NCI-H510A treated with DMSO at 0.1 percent for 48 hours (cell line): ENCODE results near the gene MACROH2A1.

Experiments used
- DNase-seq: peaks from one replicate; lab custom pipeline; 2025; lab: John Stamatoyannopoulos, UW

The MACROH2A1 gene

GRCh38 chr5:135396459-135397055 is 2.5 kb downstream of the MACROH2A1 start:
- DNase-seq = no peak

GRCh38 chr5:135395866-135396265 is 3.2 kb downstream of the MACROH2A1 start:
- DNase-seq = no peak

GRCh38 chr5:135395451-135395850 is 3.6 kb downstream of the MACROH2A1 start:
- DNase-seq = no peak

- DNase-seq = no peak
Measured at GRCh38 chr5:135394095-135394494, 4.9 kb downstream of the MACROH2A1 start.

- no peak for DNase-seq
Measured at GRCh38 chr5:135393691-135394090, 5.3 kb downstream of the MACROH2A1 start.

GRCh38 chr5:135393229-135393628 is 5.8 kb downstream of the MACROH2A1 start:
- no peak for DNase-seq

- DNase-seq = no peak
Measured at GRCh38 chr5:135392256-135392655, 6.8 kb downstream of the MACROH2A1 start.

GRCh38 chr5:135391869-135392255 is 7.2 kb downstream of the MACROH2A1 start:
- no peak for DNase-seq

GRCh38 chr5:135391116-135391868 is 7.7 kb downstream of the MACROH2A1 start:
- no peak for DNase-seq

GRCh38 chr5:135388860-135389435 is 10.1 kb downstream of the MACROH2A1 start:
- DNase-seq = no peak

GRCh38 chr5:135387629-135387960 is 11.4 kb downstream of the MACROH2A1 start:
- DNase-seq = no peak

GRCh38 chr5:135386886-135387628 is 12.0 kb downstream of the MACROH2A1 start:
- no peak for DNase-seq

- no peak for DNase-seq
Measured at GRCh38 chr5:135386096-135386495, 12.9 kb downstream of the MACROH2A1 start.

- no peak for DNase-seq
Measured at GRCh38 chr5:135385576-135385975, 13.5 kb downstream of the MACROH2A1 start.

- no peak for DNase-seq
Measured at GRCh38 chr5:135384898-135385297, 14.1 kb downstream of the MACROH2A1 start.

GRCh38 chr5:135383803-135384495 is 15.1 kb downstream of the MACROH2A1 start:
- no peak for DNase-seq

- DNase-seq = no peak
Measured at GRCh38 chr5:135382981-135383380, 16.1 kb downstream of the MACROH2A1 start.

- no peak for DNase-seq
Measured at GRCh38 chr5:135382106-135382790, 16.8 kb downstream of the MACROH2A1 start.

- no peak for DNase-seq
Measured at GRCh38 chr5:135379046-135379654, 19.9 kb downstream of the MACROH2A1 start.

- DNase-seq = no peak
Measured at GRCh38 chr5:135377751-135378680, 21.0 kb downstream of the MACROH2A1 start.
